ENCODE measurements around the gene RAD23A. TPM values are rescaled to one million over a fixed set of nuclear protein-coding genes. Genes with fewer than 3 reads are reported as not detected.
A peak's percentile ranks its signal among the peaks of the same experiment; 100 is the strongest.

RAD23A gene
- total and polyA plus RNA-seq, 9 of the 15 experiments (the other 6 are each of a cell fraction or from before 2014, with no cell fraction given) = 9.5 to 181 (median 101) TPM

GRCh38 chr19:12938779-12939601 is 6.7 kb upstream of the RAD23A start (continued):
- TF ChIP-seq HMGXB4 (CRISPR knock-in tag; IDR thresholded peaks at IDR 0.05) (peak; percentile 27), ZBTB34 (CRISPR knock-in tag; IDR thresholded peaks at IDR 0.05) (no peak), ARID4B (CRISPR knock-in tag; IDR thresholded peaks at IDR 0.05) (peak; percentile 92), ETS1 (conservative IDR thresholded peaks at IDR 0.05; ENCODE audit: control insufficient read depth, low read depth, low read length) (no peak), ZNF511 (CRISPR knock-in tag; IDR thresholded peaks at IDR 0.05) (0 out of 2 replicates have a peak, but pooled peaks have one; percentile 47), FUS (optimal IDR thresholded peaks at IDR 0.05; ENCODE audit: low read depth, low read length) (peak; percentile 81), NFIC (IDR thresholded peaks at IDR 0.05) (no peak; the same call in 1 of the 2 replicates), ZKSCAN1 (IDR thresholded peaks at IDR 0.05; ENCODE audit: low read depth, low read length) (no peak), HNRNPH1 (optimal IDR thresholded peaks at IDR 0.05; ENCODE audit: low read depth, low read length) (no peak), ZBTB43 (CRISPR knock-in tag; IDR thresholded peaks at IDR 0.05) (0 out of 2 replicates have a peak, but pooled peaks have one; percentile 20), MNT (conservative IDR thresholded peaks at IDR 0.05) (0 out of 4 replicates have a peak, but pooled peaks of 1 of the 2 experiments have one; percentile 50), ZNF3 (CRISPR knock-in tag; IDR thresholded peaks at IDR 0.05) (no peak)

All from K562 (cell line).